ENCODE data around the gene SRP72.
"Not testable (repeated sequence)": the region's sequence is repeated elsewhere in the genome, so short reads cannot be mapped to it uniquely, and the experiment has no call there.

SRP72 gene

DNA sequence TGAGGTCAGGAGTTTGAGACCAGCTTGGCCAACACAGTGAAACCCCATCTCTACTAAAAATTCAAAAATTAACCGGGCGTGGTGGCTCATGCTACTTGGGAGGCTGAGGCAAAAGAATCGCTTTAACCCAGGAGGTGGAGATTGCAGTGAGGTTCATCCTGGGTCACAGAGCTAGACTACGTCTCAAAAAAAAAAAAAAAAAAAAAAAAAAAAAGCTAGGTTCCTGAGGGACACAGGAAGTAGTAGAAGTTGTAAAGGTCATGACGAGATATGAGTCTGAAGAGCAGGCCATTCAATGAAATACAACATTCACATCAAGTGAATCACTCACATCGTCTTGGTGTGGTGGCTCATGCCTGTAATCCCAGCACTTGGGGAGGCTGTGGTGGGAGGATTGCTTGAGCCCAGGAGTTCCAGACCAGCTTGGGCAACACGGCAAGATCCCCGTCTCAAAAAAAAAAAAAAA lies 1.1 kb upstream of the SRP72 start:
- DNase-seq = not testable (repeated sequence)

DNA sequence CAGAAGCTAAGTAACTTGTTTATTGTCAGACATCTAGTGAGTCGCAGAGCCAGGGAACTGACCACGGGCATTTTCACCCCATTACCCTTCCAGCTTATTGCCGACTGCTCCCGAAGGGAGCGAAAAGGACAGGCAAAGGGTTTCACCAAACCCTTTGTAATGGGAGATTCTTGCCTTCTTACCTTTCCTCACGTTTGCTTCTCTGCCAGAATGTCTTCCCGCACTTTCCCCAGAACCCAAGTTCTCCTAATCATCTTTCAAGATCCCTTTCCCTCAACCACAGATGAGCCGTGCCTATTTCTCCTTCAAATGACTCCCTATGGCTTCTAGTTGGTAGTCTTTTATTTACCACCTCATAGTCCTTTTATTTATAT lies 520 bp upstream of the SRP72 start:
- DNase-seq = no peak

DNA sequence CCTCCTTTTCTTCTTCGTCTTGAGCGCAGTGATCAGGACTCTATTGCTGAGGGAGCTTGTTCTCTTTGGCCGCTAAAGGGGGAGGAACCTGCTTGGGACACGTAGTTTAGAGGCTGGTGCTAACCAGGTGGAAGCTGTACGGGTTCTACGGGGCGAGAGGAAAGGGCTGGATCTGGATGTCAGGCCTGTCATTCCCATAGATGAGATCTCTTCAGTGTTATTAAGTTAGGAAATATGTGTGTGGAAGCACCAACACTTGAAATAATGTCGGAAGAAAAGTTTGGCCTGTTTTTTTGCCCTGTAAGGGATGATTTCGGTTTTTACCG lies 643 bp downstream of the SRP72 start:
- DNase-seq = no peak

DNA sequence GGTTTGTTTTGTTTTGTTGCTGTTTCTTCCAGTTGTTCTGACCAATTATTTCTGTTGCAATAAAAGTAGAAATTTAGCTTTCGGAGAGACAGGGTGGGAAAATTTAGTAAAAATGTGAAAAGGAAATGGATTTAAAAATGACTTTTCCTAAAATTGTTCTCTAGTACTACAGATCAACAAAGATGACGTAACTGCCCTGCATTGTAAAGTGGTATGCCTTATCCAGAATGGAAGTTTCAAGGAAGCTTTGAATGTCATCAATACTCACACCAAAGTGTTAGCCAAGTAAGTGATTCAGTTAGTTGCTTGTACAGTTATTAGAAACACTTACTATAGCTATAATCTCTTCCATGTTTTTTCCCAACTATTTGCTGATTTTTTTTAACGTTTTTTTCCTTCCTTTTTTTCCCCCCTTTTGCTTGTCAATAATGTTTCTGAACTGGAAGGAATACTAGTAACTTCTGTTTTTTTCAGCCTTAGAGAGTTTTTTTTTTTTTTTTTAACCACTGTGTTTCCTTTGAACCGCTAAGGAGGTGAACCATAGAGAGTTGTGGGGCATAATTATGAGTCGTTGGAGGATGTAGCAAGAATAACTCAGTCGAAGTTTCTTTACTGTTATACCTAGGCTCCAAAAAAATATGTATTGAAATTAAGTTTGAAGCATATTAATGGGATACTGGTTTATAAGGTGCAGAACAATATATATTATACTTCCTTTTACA lies 2.2 kb downstream of the SRP72 start:
- peak; percentile 1 for DNase-seq

DNA sequence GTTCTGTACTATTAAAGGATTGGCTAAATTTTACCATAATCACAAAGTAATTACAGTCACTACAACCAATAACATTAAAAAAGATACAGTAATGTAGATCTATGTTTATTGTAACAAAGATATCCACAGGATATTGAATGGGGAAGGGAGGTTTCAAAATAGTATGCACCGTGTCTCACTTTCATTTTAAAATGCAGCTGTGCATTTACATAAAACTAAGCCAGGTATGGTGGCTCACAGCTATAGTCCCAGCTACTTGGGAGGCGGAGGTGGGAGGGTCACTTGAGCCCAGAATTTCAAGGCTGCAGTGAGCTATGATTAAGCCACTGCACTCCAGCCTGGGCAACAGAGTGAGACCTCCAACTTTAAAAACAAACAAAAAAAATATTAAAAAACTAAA lies 8.5 kb downstream of the SRP72 start:
- DNase-seq = no peak

DNA sequence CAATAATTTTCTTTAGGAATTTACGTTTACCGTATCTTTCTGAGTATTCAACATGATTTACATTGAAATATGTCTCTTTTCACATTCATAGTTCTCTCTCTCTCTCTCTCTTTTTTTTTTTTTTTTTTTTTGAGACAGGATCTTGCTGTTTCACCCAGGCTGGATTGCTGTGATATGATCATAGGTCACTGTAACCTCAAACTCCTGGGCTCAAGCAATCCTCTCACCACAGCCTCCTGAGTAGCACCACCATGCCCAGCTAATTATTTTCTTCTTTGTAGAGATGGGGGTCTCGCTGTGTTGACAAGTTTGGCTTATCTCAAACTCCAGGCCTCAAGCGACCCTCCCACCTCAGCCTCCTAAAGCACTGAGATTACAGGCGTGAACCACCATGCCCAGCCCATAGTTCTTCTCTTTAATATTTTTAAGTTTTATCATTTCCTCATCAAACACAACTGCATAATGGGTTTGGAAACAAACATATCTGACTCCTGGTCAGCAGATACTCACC lies 9.8 kb downstream of the SRP72 start:
- DNase-seq = no peak

DNA sequence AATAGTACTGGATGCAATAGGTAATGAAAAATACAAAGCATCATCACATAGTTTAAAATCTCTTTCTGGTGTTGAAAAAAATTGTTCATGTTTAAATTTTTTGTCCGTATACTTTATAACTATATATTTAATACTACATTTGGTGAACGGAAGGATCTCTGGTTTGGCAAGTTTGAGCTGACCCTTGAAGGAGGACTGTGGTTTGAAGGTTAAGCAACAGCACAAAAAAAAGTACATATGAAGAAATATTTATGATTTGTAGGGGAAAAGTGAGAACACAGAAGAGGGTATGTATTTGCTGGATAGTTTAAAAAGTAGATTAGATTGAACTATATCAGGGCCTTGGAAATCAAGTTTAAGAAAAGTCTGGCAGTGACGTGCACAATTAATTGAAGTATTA lies 13.3 kb downstream of the SRP72 start:
- DNase-seq = no peak

DNA sequence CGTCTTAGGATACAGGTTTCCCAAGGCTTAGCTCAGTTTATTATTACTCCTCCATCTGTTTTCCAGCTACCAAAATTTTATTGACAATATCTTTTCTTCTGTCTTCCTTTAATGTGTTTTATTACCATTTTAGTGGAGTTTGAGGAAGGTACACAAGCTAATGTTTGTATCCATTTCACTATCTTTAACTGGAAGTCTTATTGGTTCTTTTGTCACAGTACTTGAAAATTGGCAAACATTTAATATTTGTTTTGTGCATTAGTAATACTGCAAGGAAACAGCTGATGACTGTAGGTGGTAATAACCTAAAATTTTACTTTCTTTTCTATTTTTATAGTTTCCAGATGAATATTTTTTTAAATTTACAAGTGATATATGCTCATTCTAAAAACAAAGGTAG lies 28.8 kb downstream of the SRP72 start:
- DNase-seq = no peak

DNA sequence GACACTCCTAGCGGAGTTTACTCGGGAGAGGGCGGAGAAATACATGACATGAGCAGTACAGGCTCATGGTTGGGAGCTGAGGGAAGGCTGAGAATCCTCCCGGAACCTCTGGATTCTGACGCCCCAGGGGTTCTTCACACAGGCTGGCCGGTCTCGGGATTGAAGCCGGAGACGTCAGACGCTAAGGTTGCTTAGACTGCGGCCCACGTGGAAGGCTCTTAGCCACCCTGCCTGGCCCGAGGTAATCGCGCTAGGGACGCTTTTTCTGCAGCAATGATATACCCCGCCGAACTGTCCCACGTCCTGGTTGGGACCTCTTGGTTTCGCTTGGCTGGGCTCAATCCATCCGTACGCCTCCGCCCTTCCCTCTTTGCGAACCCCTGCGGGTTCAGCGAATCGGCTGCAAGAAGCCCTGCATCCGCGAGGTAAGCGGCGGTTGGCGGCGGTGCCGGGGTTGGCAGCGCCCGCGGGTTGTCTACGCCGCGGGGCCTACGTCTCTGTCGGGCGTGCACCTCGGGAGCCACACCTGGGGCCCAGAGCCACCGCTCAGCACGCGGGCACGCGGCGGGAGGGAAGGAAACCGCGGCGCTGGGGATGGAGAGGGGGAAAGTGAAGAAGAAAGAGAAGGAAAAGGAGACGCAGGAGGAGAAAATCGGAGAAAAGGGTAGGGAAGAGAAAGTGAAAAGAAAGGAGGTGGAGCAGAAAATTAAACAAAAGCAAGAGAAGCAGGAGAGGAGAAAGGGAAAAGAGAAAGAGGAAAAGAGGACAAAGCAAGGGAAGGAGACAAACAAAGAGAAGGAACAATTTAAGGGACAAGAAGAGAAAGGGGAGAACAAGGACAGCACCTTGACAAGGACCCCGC lies 38.1 kb downstream of the SRP72 start, which contains the start of gene ARL9:
ARL9 (plus strand) TSS at position 523 of the 862 bp plus-strand sequence; CDS start at position 595, 72 bp downstream.
- no peak for DNase-seq

DNA sequence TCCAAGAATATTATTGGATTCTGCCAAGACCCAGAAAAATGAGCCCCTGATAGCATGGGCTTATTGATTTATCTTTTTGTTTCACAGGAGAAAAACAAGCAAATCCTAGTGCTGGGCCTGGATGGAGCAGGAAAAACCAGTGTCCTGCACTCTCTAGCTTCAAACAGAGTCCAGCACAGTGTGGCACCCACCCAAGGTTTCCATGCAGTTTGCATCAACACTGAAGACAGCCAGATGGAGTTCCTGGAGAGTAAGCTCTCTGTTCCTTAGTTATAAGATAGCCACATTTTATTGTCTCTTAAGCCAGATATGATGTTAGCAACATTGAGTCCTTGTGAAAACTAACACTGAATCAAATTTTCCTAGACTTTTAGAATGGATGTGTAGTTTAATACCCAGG lies 43.7 kb downstream of the SRP72 start:
- DNase-seq = no peak

DNA sequence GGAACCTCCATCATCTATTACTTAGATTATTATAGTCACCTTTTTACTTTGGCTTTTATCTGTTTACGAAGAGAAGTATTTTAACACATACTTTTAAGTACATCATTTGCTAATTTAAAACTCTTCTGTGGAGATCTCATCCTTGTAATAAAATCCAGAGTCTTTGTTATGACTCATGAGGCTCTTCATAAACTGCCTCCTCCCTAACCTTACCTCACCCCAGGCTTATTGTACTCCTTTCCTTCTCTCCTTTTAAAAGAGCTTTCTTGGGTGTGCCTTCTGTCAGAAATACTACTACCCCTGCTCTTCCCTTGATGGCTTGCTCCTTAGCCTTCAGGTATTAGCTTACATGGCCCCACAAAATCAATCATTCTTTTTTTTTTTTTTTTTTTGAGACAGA lies 44.7 kb downstream of the SRP72 start:
- no peak for DNase-seq

DNA sequence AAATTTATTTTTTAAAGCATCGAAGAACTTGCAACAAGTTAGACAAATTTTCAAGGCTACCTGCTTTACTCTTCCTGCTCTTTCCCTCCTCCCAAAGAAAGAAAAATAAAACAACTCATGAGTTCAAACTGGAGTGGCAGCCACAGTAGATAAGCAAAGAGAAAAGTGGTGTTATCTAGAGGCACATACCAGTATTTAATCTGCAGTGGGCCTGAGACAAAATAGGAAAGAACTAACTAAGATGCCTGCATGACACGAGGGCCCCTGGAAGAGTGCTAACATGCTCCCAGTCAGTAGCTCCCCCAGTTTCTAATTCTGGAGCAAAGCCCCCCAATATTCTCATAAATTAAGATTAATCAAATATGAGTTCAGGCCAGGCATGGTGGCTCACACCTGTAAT lies 46.1 kb downstream of the SRP72 start:
- no peak for DNase-seq

DNA sequence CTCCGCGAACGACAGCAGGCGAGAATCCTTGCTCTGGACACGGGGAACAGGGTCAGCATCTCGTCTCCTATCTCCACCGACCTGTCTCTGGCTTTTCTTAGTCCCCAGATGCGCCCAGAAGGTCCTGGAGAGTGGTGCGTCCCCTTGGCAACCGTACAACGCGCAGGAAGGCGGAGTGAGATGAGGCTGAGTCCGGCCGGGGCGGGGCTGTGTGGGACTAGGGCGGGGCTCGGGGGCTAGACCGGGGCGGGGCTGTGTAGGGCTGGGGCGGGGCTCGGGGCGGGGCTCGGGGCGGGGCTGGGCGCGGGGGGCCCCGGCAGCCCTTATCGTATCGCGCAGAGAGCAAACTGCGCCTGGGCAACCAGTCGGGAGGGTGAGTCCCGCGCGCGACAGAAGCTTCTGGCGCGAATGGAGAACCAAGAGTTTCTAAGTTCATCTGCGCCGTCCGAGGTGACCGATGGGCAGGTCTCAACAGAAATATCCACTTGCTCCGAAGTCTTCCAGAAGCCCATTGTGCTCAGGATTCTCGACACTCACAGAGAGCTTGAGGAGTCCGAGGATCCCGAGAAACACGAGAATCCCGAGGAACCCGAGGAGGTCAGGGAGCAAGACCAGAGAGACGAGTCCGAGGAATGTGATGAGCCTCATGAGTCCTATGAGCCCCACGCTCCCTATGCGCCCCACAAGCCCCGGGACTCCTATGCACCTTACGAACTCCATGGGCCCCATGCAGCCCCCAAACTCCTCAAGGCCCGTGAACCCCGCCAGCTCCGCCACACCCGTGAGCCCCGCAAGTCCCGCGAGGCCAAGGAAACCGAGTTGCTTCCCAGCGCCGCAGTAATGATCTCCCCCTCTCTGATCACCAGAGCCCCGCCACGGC lies 63.1 kb downstream of the SRP72 start:
- no peak for DNase-seq

DNA sequence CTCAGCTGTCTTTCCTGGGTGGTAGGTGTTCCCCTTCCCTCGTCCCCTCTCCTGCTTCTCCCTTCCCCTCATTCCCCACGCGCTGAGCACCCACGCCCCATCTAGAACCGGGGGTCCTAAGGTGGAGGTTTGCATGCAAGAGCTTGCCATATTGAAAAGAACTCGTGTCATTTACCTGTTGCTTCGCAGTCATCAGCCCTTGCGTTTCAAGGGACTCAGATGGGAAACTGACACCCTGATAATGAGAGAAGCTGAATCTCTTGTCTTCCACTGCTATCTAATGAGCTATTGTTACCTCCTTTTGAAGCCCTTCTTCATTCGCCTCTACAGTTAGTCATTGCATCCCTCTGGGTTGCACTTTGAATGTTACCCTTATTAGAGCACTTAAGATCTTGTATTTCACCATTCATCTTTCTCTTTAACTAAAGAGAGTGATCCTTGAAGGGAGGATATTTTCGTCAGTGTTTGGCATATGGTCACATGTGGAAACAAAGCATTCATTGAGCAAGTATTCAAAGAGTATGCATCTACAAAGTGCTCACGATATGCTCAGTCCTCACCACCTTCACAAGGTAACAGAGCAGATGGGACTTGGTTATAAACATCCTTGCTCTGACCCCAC lies 63.8 kb downstream of the SRP72 start:
- DNase-seq = no peak

DNA sequence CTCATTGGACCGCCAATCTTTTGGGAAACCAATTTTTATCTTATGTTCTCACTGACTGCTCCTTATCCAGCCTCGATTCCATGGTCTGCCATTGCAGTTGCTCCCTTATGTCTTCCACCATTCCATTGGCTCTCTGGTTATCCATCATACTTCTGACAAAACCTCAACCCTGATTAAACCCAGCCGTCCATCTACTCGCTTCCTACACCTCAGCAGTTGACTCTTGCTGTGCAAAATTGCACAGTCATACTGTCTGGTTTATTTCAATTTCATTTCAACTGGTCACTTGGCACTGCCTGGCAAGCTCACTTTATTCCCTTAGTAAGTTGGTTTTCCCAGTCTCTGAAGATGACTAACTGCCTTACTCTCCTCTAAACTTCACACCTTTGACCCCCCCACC lies 64.4 kb downstream of the SRP72 start:
- DNase-seq = no peak

DNA sequence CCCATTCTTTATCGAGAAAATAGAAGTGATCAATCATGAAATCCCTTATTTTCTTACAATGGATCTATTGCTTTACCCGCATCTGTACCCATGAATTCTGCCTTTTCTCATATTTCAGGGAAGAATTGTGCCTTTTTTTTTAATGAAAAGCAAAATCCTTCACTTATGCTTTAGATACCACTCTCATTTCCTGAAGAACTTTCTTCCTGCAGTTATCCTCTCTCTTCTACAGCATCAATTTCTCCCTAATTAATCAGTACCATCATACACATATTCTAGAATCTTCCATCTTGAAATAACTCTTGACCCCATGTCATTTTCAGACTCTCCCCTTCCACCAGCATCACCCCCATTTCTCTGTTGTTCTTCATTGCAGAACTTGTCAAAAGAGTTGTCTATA lies 64.8 kb downstream of the SRP72 start:
- no peak for DNase-seq

DNA sequence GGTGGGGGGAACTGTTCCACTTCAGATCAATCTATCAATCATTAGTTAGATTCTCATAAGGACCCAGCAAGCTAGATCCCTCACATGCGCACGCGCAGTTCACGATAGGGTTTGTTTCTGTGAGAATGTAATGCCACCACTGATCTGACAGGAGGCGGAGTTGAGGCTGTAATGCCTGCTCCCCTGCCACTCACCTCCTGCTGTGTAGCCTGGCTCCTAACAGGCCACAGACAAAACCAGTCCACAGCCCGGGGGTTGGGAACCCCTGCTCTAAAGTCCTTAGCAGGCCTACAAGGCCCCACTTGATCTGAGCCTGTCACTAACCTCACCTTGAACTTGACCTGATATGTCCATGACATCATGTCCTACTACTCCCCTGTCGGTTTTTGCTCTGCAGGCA lies 68.5 kb downstream of the SRP72 start:
- DNase-seq = no peak

DNA sequence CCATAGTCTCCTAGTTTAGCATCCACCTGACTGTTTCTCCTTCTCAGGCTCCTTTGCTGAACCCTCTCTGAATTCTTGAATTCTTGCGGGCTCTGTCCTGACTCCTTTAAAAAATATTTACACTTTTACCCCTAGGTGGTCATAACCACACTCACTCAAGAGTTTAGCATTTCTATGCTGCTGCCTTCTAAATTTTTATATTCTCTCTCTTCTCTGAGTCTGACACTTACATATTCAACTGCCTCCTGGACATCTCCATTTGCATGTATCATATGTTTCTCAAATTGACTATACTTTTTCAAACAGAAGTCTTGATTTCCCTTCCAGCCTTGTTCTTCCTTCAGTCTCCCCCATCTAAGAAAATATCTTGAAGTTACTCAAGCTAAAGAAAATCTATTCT lies 69.7 kb downstream of the SRP72 start:
- no peak for DNase-seq

DNA sequence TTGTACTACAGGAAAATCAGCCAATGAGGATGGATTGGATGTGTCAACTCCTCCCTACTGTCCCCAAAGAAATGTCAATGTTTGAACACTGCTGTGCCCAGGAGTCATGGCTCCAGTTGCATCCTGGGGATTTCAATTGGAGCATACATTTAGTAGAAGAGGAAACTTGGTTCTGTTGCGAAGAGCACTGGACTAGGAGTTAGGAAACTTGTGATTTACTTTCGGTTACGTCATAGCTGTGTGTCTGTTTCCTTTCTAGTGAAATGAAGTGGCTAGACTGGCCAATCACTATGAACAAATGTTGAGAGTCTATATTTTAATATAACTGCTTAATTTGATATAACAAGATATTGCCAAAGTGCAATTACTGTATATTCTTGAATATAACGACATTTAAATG lies 73.4 kb downstream of the SRP72 start:
- no peak for DNase-seq

DNA sequence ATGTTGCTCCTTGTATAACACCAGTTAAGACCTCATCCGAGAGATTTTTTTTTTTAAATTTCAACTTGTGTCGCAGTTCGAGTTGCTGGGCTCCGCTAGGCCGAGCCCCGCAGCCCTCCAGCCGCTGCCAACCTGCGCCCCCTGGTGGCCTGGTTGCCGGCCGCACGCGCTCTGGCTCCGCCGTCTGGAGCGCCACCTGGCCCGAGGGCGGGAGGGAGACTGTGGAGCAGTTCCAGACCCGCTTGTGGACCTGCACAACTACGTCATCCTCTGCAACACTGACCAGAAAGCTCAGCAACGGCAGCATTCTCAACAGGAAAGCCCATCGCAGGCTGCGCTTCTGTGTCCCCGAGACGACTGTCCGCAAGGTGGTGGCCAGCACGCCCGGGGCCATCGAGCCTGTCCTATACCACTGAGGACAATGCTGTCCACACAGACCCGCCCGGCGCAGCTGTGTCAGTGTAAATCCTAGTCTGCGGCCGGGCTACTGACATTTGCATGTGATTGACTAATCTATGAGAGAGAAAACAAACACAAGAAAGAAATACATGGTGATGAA lies 77.2 kb downstream of the SRP72 start:
- no peak for DNase-seq

DNA sequence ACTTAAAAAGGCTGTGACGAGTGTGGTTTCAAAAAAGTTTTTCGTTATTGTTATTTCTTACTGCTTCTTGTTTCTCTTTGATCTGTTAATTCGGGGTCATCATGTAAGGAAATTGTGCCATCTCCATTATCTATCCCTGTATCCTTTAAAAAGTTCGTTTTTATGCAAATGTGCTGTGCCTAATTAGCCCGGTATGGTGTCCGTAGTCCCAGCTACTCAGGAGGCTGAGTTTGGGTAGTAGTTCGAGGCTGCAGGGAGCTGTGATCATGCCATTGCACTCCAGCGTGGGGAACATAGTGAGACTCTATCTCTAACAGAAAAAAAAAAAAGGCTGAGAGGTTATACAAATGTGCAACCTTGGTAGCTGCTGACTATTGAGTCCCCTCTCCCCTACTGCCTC lies 83.2 kb downstream of the SRP72 start:
- DNase-seq = no peak

DNA sequence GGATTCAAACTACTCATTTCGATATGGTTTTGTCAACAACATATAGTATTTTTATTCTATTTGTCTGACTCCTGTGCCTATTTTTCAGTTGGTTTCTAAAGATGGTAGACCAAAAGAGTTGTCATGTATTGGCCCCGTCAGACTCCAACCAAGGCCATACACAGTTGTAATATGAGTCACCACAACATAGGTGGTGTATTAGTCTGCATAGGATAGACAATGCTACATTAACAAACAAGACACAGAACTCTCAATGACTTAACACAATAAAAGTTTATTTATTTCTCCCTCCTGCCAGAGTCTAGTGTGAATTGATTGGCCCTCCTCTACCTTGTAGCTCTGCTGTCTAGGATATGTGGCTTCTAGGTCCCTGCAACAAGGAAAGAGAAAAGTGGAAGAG lies 84.1 kb downstream of the SRP72 start:
- DNase-seq = no peak
